SK-N-SH treated with all-trans-retinoic acid at 6 μM for 48 hours (cell line): ENCODE measurements around the gene FLT4.
"Not testable (repeated sequence)": the region's sequence is repeated elsewhere in the genome, so short reads cannot be mapped to it uniquely, and the experiment has no call there.

ENCODE experiments used
- ATAC-seq: fragments of 200-7000 bp; cut with Tn5 transposase; 3 replicates; pipeline ENCODE4 v1.9.1; 2020; ENCODE audit warnings: mild to moderate bottlenecking, moderate library complexity
- ARNTL ChIP-seq: fragments of 450-650 bp; formaldehyde crosslinking; IDR thresholded peaks from 2 replicates; pipeline ENCODE4 v1.5.0; 2020; ENCODE audit warnings: low read depth, mild to moderate bottlenecking, moderate library complexity, borderline replicate concordance
- BACH2 ChIP-seq: fragments of 250-450 bp; sonication (Bioruptor Pico); IDR thresholded peaks from 2 replicates; pipeline ENCODE4 v1.9.0; 2021; ENCODE audit warnings: mild to moderate bottlenecking, borderline replicate concordance
- CSDC2 ChIP-seq: fragments of 250-450 bp; sonication (Bioruptor Pico); IDR thresholded peaks from 2 replicates; pipeline ENCODE4 v1.5.0; 2020; ENCODE audit warnings: mild to moderate bottlenecking, moderate library complexity
- CSRNP3 ChIP-seq: fragments of 250-450 bp; sonication (Bioruptor Pico); IDR thresholded peaks from 2 replicates; pipeline ENCODE4 v1.5.1; 2021; ENCODE audit warnings: mild to moderate bottlenecking, moderate library complexity
- GLIS3 ChIP-seq: fragments of 250-450 bp; sonication (Bioruptor Pico); IDR thresholded peaks from 2 replicates; pipeline ENCODE4 v1.5.0; 2020; ENCODE audit warnings: mild to moderate bottlenecking, moderate library complexity
- ISL1 ChIP-seq: fragments of 250-450 bp; sonication (Bioruptor Pico); IDR thresholded peaks from 2 replicates; pipeline ENCODE4 v2.1.2; 2022; ENCODE audit warnings: mild to moderate bottlenecking, moderate library complexity
- OSR1 ChIP-seq: fragments of 250-450 bp; sonication (Bioruptor Pico); IDR thresholded peaks from 2 replicates; pipeline ENCODE4 v1.8.0; 2022; ENCODE audit warnings: moderate library complexity, mild to moderate bottlenecking, inconsistent platforms
- PATZ1 ChIP-seq: fragments of 250-450 bp; sonication (Bioruptor Pico); IDR thresholded peaks from 2 replicates; pipeline ENCODE4 v1.8.0; 2020; ENCODE audit warnings: mild to moderate bottlenecking, moderate library complexity, borderline replicate concordance
- POU6F1 ChIP-seq: fragments of 250-450 bp; sonication (Bioruptor Pico); IDR thresholded peaks from 2 replicates; pipeline ENCODE4 v1.8.0; 2021; ENCODE audit warnings: low read depth, mild to moderate bottlenecking, moderate library complexity, borderline replicate concordance
- PPARA ChIP-seq: fragments of 250-450 bp; sonication (Bioruptor Pico); IDR thresholded peaks from 2 replicates; pipeline ENCODE4 v1.5.0; 2020; ENCODE audit warnings: mild to moderate bottlenecking, borderline replicate concordance
- SNAI2 ChIP-seq: fragments of 250-450 bp; sonication (Bioruptor Pico); IDR thresholded peaks from 2 replicates; pipeline ENCODE4 v1.5.0; 2020; ENCODE audit warnings: mild to moderate bottlenecking, moderate library complexity
- TCF4 ChIP-seq: fragments of 250-450 bp; sonication (Bioruptor Pico); IDR thresholded peaks from 2 replicates; pipeline ENCODE4 v1.8.0; 2021; ENCODE audit warnings: mild to moderate bottlenecking, moderate library complexity, borderline replicate concordance
- TOX ChIP-seq: fragments of 250-450 bp; sonication (Bioruptor Pico); IDR thresholded peaks from 2 replicates; pipeline ENCODE4 v1.8.0; 2021; ENCODE audit warnings: mild to moderate bottlenecking, moderate library complexity, borderline replicate concordance
- TSHZ2 ChIP-seq: fragments of 250-450 bp; sonication (Bioruptor Pico); IDR thresholded peaks from 2 replicates; pipeline ENCODE4 v1.5.0; 2020; ENCODE audit warnings: mild to moderate bottlenecking, moderate library complexity
- ZC3H10 ChIP-seq: fragments of 250-450 bp; sonication (Bioruptor Pico); IDR thresholded peaks from 2 replicates; pipeline ENCODE4 v1.5.1; 2021; ENCODE audit warnings: mild to moderate bottlenecking, moderate library complexity
- ZFP30 ChIP-seq: fragments of 450-650 bp; formaldehyde crosslinking; IDR thresholded peaks from 2 replicates; pipeline ENCODE4 v1.5.0; 2022; ENCODE audit warnings: mild to moderate bottlenecking, moderate library complexity
- ZNF565 ChIP-seq: fragments of 450-650 bp; formaldehyde crosslinking; conservative IDR thresholded peaks from 2 replicates; pipeline ENCODE4 v1.5.0; 2020; ENCODE audit warnings: low read depth, mild to moderate bottlenecking, moderate library complexity
- ZNF70 ChIP-seq: fragments of 450-650 bp; formaldehyde crosslinking; IDR thresholded peaks from 2 replicates; pipeline ENCODE4 v1.5.0; 2020; ENCODE audit warnings: mild to moderate bottlenecking, moderate library complexity
- ZNF8 ChIP-seq: fragments of 450-650 bp; formaldehyde crosslinking; IDR thresholded peaks from 2 replicates; pipeline ENCODE4 v1.5.0; 2020; ENCODE audit warnings: mild to moderate bottlenecking, moderate library complexity

FLT4 gene

GRCh38 chr5:180688330-180689070 is 39.1 kb upstream of the FLT4 start (continued):
- TF ChIP-seq GLIS3 (no peak), ISL1 (CRISPR knock-in tag) (no peak)

- ATAC-seq: not testable (repeated sequence)
These were observed 37.4 kb upstream of the FLT4 start for GRCh38 chr5:180686799-180687198.

- no peak for ATAC-seq
- no peak for TF ChIP-seq ARNTL (CRISPR knock-in tag)
- no peak for TF ChIP-seq ZNF8 (CRISPR knock-in tag)
- no peak for TF ChIP-seq TOX (CRISPR knock-in tag)
- TF ChIP-seq OSR1 (CRISPR knock-in tag): no peak
- no peak for TF ChIP-seq BACH2
- no peak for TF ChIP-seq CSRNP3
These were observed 35.3 kb upstream of the FLT4 start for GRCh38 chr5:180684623-180685161.

GRCh38 chr5:180683220-180683922 is 34.0 kb upstream of the FLT4 start:
- no peak for ATAC-seq

More at GRCh38 chr5:180683220-180683922, 34.0 kb upstream of the FLT4 start:
- TF ChIP-seq SNAI2 (CRISPR knock-in tag): no peak
- no peak for TF ChIP-seq ZNF70 (CRISPR knock-in tag)
- no peak for TF ChIP-seq ZC3H10 (CRISPR knock-in tag)
- TF ChIP-seq ZNF565: no peak
- no peak for TF ChIP-seq TCF4 (CRISPR knock-in tag)
- no peak for TF ChIP-seq ZNF8 (CRISPR knock-in tag)
- TF ChIP-seq CSRNP3: no peak
- TF ChIP-seq PATZ1: no peak
- TF ChIP-seq CSDC2 (CRISPR knock-in tag): no peak
- TF ChIP-seq TOX (CRISPR knock-in tag): no peak
- TF ChIP-seq POU6F1: no peak
- no peak for TF ChIP-seq OSR1 (CRISPR knock-in tag)
- TF ChIP-seq ZFP30: no peak
- TF ChIP-seq ARNTL (CRISPR knock-in tag): no peak
- TF ChIP-seq BACH2: no peak
- no peak for TF ChIP-seq PPARA
- no peak for TF ChIP-seq TSHZ2 (CRISPR knock-in tag)
